ENCODE measurements around the gene MYOT.

- TF ChIP-seq CTCF (IDR thresholded peaks at IDR 0.05) (no peak), POLR2A (IDR thresholded peaks at IDR 0.05) (no peak)
Measured at GRCh38 chr5:137866541-137867388, 895 bp upstream of the MYOT start.
